COR-L47 (cell line): Measurements from ENCODE around the gene EYS.
"Not testable (repeated sequence)": the region's sequence is repeated elsewhere in the genome, so short reads cannot be mapped to it uniquely, and the experiment has no call there.

Experiments used
- DNase-seq: peaks from one replicate; lab custom pipeline; 2025; lab: John Stamatoyannopoulos, UW

Gene EYS

DNA sequence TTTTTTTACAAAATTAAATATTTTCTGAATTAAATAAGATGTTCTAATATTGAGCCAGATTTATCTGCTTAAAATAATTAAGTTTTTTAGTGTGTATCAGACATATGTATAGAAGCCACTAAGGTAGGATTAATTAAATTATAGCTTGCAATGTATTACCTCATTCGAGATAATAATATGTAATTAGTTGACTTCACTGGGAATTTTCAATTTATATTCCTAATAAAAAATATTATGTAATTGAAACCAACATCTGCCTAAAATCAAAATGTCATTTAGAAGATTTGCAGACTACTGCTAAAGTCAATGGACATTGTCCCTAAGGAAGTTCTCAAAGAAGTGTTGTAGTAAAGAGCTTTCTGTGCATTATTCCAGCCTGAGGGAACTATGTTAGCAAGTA lies 254.7 kb downstream of the EYS start:
- no peak for DNase-seq

DNA sequence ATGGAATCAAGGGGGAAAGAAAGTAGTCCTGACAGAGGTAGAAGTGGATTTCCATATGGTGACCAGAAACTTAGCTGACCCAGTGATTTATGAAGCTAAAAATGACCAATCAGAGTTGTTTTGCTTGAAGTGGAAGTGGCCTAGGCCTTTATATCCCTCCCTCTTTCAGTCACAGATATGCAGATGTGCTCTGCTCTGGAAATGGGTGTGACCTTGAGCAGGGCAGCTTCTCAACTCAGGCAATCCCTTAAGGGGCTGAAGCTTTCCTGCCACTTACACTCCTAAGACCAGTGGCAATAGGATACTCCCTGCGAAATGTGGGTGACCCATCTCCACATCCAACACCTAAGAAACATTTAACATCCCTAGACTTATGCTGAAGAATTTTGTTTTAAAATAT lies 256.6 kb downstream of the EYS start:
- no peak for DNase-seq

DNA sequence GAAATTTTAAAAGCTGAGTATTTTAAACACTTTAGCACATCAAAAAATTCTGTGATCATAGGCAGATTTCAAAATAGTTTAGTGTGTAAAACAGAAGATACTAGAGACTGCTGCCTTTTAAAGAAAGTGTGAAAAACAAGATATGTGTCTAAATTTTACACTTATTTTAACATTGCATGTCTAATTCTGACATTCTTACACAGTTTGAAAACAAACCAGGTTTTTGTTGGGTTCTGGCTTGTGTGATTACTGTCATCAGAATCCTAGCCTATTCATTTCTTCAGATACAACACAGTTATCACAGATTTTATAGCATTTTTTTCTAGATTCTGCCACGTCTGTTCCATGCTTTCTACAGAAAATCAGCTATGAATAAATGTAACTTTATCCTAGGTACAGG lies 257.1 kb downstream of the EYS start:
- no peak for DNase-seq

DNA sequence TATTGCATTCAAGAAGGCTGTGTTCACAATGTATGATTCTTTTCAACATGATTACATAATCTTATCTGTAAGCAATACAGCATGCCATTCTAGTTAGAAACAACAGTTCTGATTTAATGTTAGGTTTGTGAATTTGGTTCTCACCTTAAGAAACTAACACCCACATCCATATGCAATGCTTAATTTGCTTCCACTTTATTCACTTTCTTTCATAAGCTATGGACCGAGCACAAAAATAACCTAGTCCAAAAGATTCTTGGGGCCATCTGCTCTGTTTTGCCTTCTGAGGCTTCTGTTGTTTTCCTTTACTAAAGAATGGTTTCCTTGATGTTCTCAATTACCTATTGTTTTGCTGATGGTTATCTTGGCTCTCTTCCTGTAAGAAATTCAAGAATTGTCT lies 258.2 kb downstream of the EYS start:
- peak; percentile 15 for DNase-seq

DNA sequence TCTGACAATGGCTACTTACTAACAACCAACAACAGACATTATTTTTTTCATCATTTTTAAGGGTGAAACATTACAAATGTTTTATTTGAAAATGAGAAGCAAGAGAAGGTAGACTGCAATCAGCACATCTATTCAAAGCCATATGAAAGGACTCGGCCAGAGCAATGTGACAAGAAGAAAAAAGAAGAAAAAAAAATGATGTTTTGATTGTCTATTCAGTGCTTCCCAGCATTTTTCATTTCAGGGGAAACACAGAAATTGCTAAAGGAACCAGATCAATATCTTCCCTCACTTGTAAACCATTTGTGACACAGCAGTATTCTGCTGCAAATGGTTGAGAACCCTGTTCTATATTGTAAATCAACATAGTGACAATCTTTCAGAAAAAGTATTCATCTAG lies 270.7 kb downstream of the EYS start:
- DNase-seq, result no peak

DNA sequence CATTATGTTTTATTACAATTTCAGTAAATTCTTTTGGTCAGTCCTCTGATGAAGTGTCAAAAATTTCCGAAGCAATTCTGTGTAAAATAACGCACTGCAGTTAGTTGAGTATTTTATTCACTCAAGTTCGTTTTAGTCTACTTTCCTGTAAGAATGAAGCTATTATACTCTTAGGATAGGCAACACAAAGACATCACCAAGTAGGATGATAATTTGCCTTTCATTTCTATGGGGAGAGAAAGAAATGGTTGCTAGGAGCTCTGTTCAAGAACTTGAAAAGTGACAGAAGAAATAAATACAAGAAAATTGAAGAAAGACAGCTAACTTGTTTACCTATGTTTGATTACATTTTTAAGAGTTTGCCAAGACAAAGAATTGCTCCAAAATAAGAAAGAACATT lies 290.4 kb downstream of the EYS start:
- DNase-seq, result no peak

DNA sequence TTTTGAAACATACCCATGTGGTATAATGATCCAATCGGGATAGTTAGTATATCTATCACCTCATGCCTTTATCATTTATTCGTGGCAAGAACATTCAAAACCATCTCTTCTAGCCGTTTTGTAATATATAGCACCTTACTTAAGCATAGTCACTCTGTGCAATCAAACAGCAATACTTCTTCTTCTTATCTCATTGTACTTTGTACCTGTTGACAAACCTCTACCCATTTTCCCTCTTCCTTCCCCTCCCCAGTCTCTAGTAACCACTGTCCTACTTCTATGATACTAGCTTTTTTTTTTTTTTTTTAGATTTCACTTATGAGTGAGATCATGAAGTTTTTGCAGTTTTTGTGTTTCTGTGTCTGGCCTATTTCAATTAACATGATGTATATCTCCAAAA lies 296.7 kb downstream of the EYS start:
- DNase-seq, result no peak

DNA sequence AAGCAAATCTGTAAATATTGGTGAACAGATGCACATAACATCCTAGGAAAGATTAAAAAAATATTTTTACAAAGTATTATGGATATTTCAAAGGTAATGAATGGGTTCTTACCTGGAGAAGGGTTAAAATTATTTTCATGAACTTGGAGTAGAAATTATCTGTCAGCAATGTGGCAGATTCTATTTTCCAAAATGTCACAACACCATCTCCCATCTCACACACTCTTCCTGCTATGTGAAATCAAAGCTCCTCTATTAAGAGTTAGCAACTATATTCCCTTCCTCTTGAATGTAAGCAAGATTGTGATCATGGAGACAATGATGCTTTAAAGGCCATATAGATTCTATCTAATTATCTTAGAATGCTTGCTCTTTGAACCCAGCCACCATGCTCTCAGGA lies 304.5 kb downstream of the EYS start:
- no peak for DNase-seq

GRCh38 chr6:65399355-65400084 lies 307.5 kb downstream of the EYS start:
- DNase-seq, result no peak

GRCh38 chr6:65398851-65399250 lies 308.2 kb downstream of the EYS start:
- DNase-seq, result no peak

DNA sequence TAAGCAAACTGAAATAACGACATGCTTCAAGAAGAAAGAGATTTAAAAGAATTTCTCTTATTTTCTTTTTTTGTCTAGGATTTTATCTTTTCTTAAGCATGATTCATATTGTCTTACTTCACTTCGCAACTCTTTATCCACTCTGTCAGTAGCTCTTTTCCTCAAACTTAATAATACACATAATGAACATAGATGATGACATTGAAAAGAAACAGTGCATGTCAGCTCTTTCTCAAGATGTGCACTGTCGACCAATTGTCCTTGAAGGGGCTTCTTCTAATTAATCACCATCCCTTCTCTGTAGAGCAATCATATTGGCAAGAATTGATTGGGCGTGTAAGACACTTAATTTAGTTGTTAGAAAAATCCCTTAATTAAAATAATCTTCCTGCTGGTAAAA lies 356.5 kb downstream of the EYS start:
- no peak for DNase-seq

- not testable (repeated sequence) for DNase-seq
Observed at GRCh38 chr6:65302655-65303054, 404.4 kb downstream of the EYS start.

GRCh38 chr6:65299236-65299635 lies 407.8 kb downstream of the EYS start:
- DNase-seq, result no peak

GRCh38 chr6:65295812-65296211 lies 411.2 kb downstream of the EYS start:
- no peak for DNase-seq

DNA sequence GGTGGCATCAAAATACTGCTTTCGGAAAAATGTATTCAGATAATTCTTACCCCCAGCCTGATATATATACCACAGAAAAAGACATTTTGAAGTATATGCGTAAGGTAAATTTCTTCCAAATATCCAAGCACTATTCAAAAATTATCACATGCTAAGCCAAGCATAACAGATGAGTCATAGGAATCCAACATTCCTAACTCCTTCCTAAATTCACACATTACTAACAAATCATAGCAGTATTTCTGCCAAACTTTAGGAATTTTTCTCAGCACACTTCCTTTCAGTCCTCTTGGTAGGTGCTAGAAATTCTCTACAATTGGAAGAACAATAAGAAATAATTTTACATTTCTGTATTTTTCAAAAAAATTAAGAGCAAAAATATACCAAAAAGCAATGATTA lies 417.5 kb downstream of the EYS start:
- no peak for DNase-seq

DNA sequence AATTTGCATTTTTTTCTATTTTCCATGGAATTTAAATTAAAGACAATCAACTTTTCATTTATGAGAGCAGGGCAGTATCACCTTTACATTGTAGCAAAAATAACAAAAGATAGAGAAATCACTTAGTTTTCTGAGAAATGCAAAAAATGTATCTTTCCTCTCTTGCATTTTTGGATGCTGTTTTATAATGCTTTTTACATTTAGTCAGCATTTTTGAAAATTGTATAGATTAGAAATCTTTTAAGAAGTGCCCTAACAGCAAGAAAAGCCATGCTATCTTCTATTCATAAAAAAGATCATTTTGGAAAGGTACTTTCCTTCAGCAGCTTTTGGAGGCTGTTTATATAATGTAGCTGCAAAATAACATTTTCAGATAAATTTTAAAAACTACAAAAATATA lies 421.8 kb downstream of the EYS start:
- DNase-seq, result no peak

GRCh38 chr6:65280060-65280459 lies 427.0 kb downstream of the EYS start:
- no peak for DNase-seq

DNA sequence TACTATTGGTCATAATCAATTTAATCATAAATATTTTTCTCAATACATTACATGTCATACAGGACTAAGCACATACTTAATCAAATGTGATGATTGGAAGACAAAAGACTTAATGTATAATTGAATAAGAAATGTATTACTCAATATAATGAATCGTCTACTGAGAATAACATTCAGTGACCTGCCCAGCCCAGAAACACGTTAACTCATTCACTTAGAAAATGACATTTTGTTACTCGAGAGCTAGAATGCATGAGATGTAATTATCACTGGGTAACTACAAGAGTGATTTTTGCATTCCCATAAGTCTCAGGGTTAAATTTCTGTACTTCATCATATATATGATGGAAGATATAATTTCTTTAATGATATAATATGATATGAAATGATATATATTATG lies 444.8 kb downstream of the EYS start:
- no peak for DNase-seq

DNA sequence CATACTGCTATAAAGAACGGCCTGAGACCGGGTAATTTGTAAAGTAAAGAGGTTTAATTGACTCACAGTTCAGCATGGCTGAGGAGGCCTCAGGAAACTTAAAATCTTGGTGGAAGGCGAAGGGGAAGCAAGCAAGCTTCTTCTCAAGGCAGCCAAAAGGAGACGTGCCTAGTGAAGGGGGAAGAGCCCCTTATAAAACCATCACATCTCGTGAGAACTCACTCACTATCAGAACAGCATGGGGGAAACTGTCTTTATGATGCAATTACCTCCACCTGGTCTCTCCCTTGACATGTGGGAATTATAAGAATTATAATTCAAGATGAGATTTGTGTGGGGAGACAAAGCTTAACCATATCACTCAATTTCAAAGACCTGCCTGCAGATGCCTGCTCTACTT lies 447.0 kb downstream of the EYS start:
- DNase-seq, result no peak

GRCh38 chr6:65259059-65259458 lies 448.0 kb downstream of the EYS start:
- no peak for DNase-seq

GRCh38 chr6:65253041-65253440 lies 454.0 kb downstream of the EYS start:
- no peak for DNase-seq

DNA sequence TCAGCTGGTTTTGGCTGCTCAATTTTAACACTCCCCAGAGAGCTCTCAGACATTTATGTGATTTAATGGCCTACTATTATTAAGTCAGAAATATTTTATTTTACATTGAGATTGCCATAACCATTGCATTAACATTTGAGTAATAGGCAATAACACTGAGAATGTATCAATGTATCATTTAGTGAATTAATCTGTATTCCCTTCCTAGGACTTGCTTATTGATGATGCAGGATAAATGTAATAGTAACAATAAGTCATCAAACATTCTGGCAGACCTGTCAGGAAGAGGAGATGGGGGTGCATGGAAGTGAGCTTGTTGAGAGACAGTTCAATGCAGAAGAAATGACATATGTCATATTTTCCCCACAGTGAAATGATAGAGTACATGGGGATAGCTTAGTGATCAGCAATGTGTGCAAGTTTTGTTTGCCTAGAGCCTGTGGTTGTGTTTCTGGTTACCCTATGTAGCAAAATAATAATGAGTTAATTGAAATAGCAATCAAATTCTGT lies 458.9 kb downstream of the EYS start:
- DNase-seq, result no peak

- DNase-seq, result no peak
Observed at GRCh38 chr6:65231616-65232015, 475.4 kb downstream of the EYS start.

- DNase-seq, result no peak
Observed at GRCh38 chr6:65229825-65230224, 477.2 kb downstream of the EYS start.
